ENCODE data around the gene KLHL26. TPM values are rescaled to one million over a fixed set of nuclear protein-coding genes. Genes with fewer than 3 reads are reported as not detected.

KLHL26 gene
- total RNA-seq, 4 donors from 2014 or later, result 7.9 to 23.2 (median 18.2) TPM

GRCh38 chr19:18696023-18696422 lies 59.2 kb downstream of the KLHL26 start:
- WGBS, 2 donors, result 83 to 87% methylated on average over 12 of the region's 12 CpGs
- intact Hi-C loops (cut with DNase I; ENCODE audit: low total_unique reads), result no loop called here
- no peak for DNase-seq (ENCODE audit: low spot score in 2 of 2)
- no peak overlapping the region for H3K4me3 ChIP-seq (ENCODE audit: low read depth, poor library complexity, severe bottlenecking)
- TF ChIP-seq, protein P1, sequence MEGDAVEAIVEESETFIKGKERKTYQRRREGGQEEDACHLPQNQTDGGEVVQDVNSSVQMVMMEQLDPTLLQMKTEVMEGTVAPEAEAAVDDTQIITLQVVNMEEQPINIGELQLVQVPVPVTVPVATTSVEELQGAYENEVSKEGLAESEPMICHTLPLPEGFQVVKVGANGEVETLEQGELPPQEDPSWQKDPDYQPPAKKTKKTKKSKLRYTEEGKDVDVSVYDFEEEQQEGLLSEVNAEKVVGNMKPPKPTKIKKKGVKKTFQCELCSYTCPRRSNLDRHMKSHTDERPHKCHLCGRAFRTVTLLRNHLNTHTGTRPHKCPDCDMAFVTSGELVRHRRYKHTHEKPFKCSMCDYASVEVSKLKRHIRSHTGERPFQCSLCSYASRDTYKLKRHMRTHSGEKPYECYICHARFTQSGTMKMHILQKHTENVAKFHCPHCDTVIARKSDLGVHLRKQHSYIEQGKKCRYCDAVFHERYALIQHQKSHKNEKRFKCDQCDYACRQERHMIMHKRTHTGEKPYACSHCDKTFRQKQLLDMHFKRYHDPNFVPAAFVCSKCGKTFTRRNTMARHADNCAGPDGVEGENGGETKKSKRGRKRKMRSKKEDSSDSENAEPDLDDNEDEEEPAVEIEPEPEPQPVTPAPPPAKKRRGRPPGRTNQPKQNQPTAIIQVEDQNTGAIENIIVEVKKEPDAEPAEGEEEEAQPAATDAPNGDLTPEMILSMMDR (IDR thresholded peaks at IDR 0.05), result no peak
- TF ChIP-seq POLR2A (IDR thresholded peaks at IDR 0.05), result no peak

GRCh38 chr19:18697680-18698079 lies 60.9 kb downstream of the KLHL26 start:
- TF ChIP-seq, protein P1 (IDR thresholded peaks at IDR 0.05), result no peak
- no peak for TF ChIP-seq POLR2A (IDR thresholded peaks at IDR 0.05)
- no peak for DNase-seq (ENCODE audit: low spot score in 2 of 2)
- H3K4me3 ChIP-seq (ENCODE audit: low read depth, poor library complexity, severe bottlenecking), result no peak overlapping the region
- intact Hi-C loops (cut with DNase I; ENCODE audit: low total_unique reads), result no loop called here
- WGBS, 2 donors, result 75 to 79% methylated on average over 3 of the region's 3 CpGs

DNA sequence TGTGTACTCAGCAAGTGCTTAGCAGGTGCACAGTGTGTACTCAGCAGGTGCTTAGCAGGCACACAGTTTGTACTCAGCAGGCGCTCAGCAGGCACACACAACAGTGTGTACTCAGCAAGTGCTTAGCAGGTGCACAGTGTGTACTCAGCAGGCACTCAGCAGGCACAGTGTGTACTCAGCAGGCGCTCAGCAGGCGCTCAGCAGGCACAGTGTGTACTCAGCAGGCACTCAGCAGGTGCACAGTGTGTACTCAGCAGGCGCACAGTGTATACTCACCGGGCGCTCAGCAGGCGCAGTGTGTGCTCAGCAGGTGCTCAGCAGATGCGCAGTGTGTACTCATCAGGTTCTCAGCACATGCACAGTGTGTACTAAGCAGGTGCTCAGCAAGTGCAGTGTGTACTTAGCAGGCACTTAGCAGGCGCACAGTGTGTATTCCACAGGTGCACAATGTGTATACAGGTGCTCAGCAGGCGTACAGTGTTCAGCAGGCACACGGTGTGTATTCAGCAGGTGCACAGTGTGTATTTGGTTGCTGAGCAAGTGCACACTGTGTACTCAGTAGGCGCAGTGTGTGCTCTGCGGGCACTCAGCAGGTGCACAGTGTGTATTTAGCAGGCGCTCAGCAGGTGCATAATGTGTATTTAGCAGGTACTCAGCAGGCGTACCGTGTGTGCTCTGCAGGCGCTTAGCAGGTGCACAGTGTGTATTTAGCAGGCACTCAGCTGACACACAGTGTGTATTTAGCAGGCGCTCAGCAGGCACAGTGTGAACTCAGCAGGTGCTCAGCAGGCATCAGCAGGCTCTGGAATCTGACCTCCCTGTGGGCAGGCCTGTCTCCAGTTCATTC lies 61.7 kb downstream of the KLHL26 start:
- no peak for TF ChIP-seq POLR2A (IDR thresholded peaks at IDR 0.05)
- TF ChIP-seq, protein P1 (IDR thresholded peaks at IDR 0.05), result no peak
- intact Hi-C loops (cut with DNase I; ENCODE audit: low total_unique reads), result no loop called here
- 91 to 94% methylated on average over 15 to 18 of the region's 18 CpGs for WGBS, 2 donors
- H3K4me3 ChIP-seq (ENCODE audit: low read depth, poor library complexity, severe bottlenecking), result no peak overlapping the region
- no peak for DNase-seq (ENCODE audit: low spot score in 2 of 2)

DNA sequence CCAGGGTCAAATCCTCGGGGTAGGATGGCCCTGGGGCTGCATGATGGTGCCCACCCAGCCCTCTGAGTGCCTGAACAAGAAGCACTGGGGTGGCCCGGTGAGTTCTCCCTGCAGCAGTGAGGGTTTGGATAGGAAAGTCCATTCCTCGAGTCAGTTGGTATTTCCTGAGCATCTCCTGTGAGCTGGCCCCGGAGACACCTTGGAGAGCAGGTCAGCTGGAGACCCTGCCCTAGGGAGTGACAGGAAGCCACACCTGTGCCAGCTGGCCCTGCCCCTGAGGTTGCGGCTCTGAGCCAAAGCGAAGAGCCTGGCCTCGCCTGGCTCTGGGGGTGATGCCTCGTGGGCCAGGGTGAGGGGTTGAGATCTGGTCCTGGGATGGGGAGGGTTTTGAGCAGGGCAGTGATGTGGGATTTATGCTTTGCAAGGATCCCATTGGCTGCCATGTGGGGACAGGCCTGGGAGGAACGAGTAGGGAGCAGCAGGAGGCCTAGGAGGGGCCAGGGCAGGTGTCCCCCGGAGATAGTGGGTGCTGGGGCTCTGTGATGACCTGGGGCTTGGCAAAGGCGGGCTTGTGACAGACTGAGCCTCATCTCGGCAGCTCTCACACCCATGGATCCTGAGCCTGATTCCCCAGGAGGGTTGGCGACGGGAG lies 62.7 kb downstream of the KLHL26 start:
- 49 to 63% methylated on average over 12 to 14 of the region's 14 CpGs for WGBS, 2 donors
- no peak overlapping the region for H3K4me3 ChIP-seq (ENCODE audit: low read depth, poor library complexity, severe bottlenecking)
- intact Hi-C loops (cut with DNase I; ENCODE audit: low total_unique reads), result no loop called here
- no peak for DNase-seq (ENCODE audit: low spot score in 2 of 2)
- TF ChIP-seq, protein P1 (IDR thresholded peaks at IDR 0.05), result no peak
- TF ChIP-seq POLR2A (IDR thresholded peaks at IDR 0.05), result no peak

GRCh38 chr19:18700501-18701249 lies 63.8 kb downstream of the KLHL26 start:
- DNase-seq (ENCODE audit: low spot score in 2 of 2), result peak; percentile 65 to 95
- intact Hi-C loops (cut with DNase I; ENCODE audit: low total_unique reads), result no loop called here
- H3K4me3 ChIP-seq (ENCODE audit: low read depth, poor library complexity, severe bottlenecking), result no peak overlapping the region
- 1% methylated on average over 32 to 35 of the region's 35 CpGs for WGBS, 2 donors
- TF ChIP-seq, protein P1 (IDR thresholded peaks at IDR 0.05), result no peak
- TF ChIP-seq POLR2A (IDR thresholded peaks at IDR 0.05), result no peak
